ENCODE data around the gene LUC7L2. TPM values are rescaled to one million over a fixed set of nuclear protein-coding genes. Genes with fewer than 3 reads are reported as not detected.
"Not testable (repeated sequence)": the region's sequence is repeated elsewhere in the genome, so short reads cannot be mapped to it uniquely, and the experiment has no call there.

The LUC7L2 gene
- total RNA-seq, 2 donors from 2014 or later: 74.9 to 77.5 TPM

DNA sequence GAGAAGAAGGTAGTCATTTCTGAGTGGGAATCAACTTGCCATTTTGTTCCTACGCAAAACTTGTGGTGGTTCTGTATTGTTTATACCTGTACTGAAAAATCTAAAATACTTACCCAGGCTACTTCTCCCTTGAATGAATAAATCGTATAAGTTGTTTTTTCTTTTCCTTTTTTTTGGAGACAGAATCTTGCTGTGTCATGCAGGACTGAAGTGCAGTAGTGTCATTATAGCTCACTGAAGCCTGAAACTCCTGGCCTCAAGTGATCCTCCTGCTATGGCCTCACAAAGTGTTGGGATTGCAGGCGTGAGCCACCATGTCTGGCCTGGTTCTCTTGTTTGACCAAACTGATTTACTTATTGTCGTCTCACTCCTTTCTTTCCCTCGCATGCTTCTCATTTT is 27.9 kb downstream of the LUC7L2 start:
- no peak for DNase-seq (ENCODE audit: low spot score)
- intact Hi-C loops (cut with DNase I): no loop called here

DNA sequence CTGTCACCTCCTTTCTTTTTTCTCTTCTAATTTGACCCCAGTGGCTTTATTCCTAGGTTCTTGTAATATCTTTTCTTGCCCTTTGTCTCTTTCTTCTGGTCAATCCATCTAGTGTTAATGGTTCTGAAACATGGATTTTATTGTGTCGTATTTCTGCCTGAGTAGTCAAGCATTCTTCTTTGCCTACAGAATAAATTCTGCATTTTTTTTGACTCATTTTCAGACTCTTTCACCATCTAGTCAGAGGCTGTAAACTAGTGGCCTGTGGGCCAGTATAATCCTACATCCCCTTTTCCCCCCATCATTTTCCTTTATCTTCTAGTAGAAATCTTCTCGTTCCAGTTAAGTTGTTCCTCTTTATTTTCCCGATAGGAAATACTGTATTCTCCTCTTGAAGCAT is 29.4 kb downstream of the LUC7L2 start:
- no peak for DNase-seq (ENCODE audit: low spot score)
- intact Hi-C loops (cut with DNase I): no loop called here

DNA sequence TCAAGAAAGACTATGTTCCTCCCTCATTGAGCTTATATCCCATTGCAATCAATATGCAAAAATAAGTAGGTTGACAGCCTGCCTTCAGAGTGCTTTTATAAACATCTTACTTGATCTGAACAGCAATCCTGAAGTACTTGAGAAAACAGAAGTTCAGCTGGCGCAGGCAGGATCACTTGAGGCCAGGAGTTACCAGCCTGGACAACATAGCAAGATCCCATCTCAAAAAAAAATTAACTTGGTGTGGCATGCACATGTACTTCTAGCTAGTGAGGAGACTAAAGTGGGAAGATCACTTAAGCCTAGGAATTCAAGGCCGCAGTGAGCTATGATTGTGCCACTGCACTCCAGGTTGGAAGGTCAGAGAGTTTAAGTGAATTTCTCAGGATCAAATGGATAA is 30.1 kb downstream of the LUC7L2 start:
- intact Hi-C loops (cut with DNase I): no loop called here
- no peak for DNase-seq (ENCODE audit: low spot score)

DNA sequence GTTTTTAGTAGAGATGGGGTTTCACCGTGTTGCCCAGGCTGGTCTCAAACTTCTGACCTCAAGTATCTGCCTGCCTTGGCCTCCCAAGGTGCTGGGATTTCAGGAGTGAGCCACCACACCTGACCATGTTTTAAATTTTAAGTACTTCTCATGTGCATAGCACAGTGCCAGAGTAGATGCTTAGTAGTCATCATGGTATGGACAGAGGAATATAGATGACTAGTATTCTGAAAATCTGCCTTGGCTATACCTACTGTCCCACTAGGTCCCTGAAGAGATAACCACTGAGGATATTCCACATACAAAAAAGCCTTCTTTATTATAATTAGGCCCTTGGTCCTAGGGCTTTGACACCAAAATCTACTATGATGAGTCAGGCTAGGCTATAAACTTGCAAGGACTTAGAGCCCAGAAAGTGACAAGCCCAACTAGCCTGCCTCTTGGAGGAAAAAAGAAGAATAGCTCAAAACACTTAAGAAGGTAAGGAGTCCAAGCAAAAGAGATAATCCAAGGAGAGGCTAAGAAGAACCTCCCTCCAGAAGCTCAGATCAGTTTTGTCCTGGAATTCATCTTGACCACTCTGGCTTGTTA is 34.0 kb downstream of the LUC7L2 start:
- intact Hi-C loops (cut with DNase I): no loop called here
- DNase-seq (ENCODE audit: low spot score): no peak

DNA sequence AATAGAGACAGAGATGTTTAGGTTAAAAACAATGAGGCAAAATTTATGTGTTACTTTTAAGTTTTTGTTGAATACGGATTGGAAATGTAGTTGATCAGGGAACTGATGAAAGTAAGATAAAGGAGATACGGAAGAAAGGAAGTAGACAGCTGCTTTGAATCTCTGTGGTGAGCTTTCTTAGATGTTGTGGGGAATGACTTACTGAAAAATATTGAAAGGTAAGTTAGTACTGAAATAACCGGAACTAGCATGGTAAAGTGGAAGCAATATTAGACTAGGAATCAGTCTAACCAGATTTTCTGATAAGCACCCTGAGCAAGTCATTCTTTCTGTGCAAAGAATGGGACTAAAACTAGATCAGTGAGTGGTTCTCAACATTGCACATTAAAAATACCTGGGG is 34.8 kb downstream of the LUC7L2 start:
- DNase-seq (ENCODE audit: low spot score): no peak
- intact Hi-C loops (cut with DNase I): no loop called here

DNA sequence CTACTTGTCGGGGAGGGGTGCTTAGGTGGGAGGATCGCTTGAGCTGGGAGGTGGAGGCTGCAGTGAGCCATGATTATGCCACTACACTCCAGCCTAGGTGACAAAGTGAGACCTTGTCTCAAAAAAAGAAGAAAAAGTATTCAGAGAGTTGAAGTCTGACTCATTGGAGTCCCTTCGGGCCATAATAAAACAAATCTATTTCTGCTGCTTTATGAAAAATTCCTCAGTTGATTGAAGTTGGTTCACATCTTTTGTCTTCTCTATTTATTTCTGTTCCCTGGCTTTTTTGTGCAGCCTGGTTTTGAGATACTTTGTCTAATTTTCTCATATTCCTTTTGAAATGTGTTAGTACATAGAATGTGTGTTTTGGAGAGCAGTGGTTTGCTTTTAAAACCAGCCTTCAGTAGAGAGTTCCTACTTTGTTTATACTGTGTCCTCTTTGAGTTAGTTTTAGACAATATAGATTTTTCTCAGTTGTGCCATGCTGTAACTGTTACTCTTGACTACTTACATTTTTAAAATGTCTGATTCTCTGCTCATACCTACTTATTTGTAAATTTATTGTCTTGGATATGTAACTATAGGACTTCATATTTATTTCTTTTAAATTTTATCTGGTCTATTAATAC is 36.7 kb downstream of the LUC7L2 start:
- no peak for DNase-seq (ENCODE audit: low spot score)
- intact Hi-C loops (cut with DNase I): no loop called here

DNA sequence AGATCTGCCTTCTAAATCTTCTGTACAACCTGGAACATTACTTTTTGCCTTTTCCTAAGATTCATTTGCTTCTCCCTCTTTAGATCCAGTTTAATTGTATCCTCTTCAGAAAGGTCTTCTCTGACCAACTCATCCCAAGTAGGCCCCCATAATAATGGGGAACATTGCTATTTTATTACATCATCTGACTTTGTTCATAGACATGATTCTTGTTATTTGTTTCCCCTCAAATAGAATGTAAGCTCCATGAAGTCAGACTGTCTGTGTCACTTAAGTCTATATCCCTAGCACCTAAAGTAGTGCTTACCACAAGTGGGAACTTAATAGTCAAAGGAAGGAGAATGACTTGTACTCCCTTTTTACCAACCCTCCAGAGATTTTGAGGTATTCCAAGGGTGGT is 37.5 kb downstream of the LUC7L2 start:
- no peak for DNase-seq (ENCODE audit: low spot score)
- intact Hi-C loops (cut with DNase I): no loop called here

DNA sequence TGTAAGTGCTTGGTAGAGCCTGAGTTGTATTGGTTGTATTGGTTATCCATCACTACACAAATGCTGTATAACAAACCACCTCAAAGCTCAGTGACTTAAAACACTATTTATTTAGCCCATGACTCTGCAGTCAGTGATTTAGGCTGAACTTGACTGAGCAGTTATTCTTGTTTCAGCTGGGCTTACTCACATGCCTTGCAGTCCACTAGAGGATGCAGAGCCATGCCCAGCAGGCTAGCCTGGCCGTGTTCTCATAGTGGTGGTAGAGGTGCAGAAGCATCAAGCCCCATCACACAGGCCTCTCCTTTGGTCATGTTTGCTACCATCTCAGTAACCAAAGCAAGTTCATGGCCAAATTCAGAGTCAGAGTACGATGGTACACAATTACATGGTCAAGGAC is 43.9 kb downstream of the LUC7L2 start:
- no peak for DNase-seq (ENCODE audit: low spot score)
- intact Hi-C loops (cut with DNase I): no loop called here

DNA sequence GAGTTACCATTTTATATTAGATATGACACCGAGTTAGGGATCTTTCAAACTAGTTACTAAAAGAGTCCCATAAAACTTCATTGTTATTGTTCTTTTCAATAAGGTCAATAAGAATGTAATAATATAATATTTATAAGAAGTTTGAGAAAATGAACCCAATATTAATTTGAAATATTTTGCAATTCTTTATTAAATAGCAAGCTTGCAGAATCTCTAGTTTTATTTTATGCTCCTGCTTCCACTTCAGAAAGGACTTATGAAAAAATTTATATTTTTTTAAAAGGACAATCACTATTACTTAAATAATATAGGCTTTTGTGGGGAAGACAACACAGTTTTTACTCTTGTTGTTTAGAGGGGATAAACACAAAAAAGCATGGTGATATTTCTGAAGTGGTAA is 47.9 kb downstream of the LUC7L2 start:
- no peak for DNase-seq (ENCODE audit: low spot score)
- intact Hi-C loops (cut with DNase I): no loop called here

DNA sequence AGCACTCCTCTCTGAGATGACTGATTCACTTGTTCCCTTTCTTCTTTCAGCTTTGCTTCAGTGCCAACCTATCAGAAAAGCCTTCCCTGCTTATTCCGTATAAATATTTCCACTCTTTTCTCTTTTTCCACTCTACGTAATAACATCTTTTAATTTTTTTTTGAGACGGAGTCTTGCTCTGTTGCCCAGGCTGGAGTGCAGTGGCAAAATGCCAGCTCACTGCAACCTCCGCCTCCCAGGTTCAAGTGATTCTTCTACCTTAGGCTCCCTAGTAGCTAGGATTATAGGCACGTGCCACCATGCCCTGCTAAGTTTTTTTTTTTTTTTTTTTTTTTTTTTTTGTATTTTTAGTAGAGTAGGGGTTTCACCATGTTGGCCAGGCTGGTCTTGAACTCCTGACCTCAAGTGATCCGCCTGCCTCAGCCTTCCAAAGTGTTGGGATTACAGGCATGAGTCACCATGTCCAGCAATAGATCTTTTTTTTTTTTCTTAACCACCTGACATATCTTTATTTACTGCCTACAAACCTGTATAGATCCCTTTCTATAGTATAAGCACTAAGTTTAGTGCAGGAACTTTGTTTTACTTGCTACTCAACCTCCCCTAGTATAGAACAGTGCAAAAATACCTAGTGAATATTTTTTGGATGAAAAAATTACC is 55.2 kb downstream of the LUC7L2 start:
- intact Hi-C loops (cut with DNase I); DNase-seq (ENCODE audit: low spot score): not testable (repeated sequence)

DNA sequence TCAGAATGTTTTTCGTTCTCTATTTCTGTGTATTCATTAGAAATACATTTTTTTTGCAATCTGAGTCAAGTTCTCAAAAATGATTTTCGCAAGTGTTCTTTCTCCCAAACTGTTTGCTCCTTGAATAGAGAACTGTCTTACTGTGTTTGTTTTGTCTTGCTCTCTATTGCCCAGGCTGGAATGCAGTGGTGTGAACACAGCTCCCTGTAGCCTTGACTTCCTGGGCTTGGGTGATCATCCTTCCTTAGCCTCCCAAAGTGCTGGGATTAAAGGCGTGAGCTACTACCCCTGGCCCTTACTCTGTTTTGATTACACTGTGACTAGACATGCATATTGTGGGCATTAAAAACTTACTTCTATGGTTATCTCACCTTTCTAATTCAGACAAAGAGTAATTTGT is 56.7 kb downstream of the LUC7L2 start:
- DNase-seq (ENCODE audit: low spot score): no peak
- intact Hi-C loops (cut with DNase I): no loop called here

DNA sequence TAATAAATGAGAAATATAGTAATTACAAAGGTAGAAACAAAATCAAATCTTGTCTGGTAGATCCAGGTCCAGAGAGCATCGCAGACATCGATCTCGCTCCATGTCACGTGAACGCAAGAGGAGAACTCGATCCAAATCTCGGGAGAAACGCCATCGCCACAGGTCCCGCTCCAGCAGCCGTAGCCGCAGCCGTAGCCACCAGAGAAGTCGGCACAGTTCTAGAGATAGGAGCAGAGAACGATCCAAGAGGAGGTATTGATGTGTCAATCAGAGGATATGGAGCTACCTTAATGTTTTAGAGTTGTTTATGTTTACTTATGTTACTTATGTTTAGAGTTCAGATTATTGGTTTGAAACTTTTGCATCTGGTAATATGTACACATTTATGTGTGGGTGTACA is 57.8 kb downstream of the LUC7L2 start:
- intact Hi-C loops (cut with DNase I): no loop called here

DNA sequence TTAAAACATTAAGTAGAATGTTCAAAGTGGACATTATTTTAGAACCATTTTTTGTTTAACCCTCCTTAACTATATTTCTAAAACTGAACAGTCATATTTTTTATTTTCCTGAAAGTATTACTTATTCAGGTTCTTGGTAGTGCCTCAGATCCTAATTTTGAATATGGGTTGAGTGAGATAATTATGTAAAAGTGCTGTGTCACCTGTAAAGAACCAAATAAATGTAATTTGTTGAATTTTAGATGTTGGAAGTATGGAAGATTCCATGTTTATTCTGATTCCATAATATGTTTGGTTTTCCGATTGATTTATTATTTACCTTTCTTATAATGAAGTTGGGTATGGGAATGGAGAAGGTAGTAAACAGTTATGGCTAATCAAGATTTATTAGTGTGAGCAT is 61.4 kb downstream of the LUC7L2 start:
- DNase-seq (ENCODE audit: low spot score): no peak
- intact Hi-C loops (cut with DNase I): no loop called here

More for the DNA sequence above, 57.8 kb downstream of the LUC7L2 start:
- no peak for DNase-seq (ENCODE audit: low spot score)

DNA sequence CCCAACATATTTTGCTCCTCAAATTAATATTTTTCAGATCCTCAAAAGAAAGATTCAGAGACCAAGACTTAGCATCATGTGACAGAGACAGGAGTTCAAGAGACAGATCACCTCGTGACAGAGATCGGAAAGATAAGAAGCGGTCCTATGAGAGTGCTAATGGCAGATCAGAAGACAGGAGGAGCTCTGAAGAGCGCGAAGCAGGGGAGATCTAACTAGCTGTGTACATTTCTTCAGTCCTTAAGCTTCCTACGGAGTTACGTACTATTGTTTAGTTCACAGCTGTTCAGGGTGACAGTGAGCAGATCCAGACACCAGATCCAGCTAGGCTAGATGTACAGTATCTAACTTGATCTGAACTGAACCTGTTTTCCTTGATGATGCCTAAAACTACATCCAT is 62.4 kb downstream of the LUC7L2 start:
- intact Hi-C loops (cut with DNase I): no loop called here
- no peak for DNase-seq (ENCODE audit: low spot score)

DNA sequence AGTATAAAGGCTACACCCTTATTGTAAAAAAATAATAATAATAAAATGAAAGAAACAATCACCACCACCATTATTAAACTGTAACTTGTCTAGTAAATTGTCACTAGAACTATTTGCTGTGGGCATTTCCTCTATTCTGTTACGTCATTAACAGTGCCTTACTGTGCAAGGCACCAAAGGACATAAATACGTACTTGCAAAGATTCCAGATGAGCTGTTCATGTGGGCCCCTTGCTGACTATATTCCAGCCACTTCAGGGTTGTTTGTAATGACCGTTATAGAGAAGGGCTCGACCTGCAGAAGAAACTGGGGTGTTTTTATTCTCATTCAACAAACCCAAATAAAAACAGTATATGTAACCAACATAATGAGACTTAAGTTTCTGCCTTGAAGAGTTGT is 63.4 kb downstream of the LUC7L2 start:
- intact Hi-C loops (cut with DNase I): no loop called here
- no peak for DNase-seq (ENCODE audit: low spot score)

DNA sequence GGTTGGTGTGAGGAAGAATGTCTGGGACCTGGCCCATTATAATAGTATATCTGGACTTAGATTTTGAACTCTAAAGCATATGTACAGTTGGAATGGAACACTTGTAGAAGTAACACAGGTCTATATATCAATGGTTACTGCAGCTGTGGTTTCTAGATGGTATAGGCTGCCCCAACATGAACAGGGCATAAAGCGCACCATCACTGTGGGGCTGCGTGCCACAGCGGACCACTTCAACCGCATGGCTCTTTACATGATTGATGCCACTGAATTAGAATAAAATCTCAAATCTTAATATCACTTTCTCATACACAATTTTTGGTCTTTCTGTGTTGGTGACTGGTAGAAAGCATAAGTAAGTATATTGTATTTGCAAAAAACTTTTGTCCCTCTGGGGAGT is 64.3 kb downstream of the LUC7L2 start:
- intact Hi-C loops (cut with DNase I): no loop called here
- DNase-seq (ENCODE audit: low spot score): no peak

DNA sequence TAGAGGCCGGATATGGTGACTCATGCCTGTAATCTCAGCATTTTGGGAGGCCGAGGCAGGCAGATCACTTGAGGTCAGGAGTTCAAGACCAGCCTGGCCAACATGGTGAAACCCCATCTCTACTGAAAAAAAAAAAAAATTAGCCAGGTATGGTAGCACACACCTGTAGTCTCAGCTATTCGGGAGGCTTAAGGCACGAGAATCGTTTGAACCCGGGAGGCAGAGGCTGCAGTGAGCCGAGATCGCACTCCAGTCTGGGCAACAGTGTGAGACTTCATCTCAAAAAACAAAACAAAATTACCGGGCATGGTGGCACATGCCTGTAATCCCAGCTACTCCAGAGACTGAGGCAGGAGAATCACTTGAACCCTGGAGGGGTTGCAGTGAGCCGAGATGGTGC is 66.0 kb downstream of the LUC7L2 start:
- intact Hi-C loops (cut with DNase I); DNase-seq (ENCODE audit: low spot score): not testable (repeated sequence)

DNA sequence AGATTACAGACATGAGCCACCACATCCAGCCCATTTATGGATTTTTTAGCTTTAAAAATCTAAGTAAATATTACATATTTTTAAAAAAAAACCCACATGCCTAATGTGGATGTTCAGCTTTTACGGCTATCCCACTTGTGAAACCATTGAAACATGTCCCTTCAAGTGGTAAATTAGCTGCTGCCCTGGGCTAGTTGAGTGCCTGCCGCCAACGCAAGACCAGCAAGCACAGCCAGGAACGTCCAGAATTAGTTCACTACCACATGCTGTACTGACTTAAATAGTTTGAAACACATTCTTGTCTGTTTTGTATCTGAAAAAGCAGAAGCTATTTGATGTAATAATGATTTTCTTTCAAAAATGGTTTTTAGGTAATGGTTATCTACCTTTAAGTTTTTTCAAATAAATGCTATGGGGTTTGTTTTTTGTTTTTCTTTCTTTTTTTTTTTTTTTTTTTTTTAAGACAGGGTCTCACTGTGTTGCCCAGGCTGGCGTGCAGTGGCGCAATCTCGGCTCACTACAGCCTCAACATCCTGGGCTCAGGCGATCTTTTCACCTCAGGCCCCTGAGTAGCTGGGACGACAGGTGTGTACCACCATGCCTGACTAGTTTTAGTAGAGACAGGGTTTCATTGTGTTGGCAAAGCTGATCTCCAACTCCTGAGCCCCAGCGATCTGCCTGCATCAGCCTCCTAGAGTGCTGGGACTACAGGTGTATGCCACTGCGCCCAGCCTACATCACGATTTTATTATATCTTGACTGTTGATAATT is 66.7 kb downstream of the LUC7L2 start:
- intact Hi-C loops (cut with DNase I): no loop called here
- no peak for DNase-seq (ENCODE audit: low spot score)

DNA sequence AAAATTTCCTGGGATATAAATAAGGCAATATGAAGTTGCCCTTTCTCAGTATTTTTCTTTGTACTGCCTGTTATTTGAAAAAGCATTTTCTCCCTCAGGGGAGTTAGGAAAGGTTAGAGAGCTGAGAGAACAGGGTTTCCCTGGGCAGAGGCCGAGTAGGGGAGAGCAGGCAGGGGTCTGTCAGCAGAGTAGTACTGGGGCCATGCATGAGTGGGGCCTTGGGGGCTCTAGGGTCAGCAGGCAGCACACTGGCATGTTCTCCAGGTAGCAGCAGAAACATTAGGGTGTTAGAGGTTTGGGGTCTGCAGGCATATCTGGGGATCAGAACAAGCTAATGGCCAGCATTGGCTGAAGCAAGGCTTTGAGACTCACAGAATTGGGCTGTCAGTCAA is 67.3 kb downstream of the LUC7L2 start:
- intact Hi-C loops (cut with DNase I): no loop called here
- no peak for DNase-seq (ENCODE audit: low spot score)

DNA sequence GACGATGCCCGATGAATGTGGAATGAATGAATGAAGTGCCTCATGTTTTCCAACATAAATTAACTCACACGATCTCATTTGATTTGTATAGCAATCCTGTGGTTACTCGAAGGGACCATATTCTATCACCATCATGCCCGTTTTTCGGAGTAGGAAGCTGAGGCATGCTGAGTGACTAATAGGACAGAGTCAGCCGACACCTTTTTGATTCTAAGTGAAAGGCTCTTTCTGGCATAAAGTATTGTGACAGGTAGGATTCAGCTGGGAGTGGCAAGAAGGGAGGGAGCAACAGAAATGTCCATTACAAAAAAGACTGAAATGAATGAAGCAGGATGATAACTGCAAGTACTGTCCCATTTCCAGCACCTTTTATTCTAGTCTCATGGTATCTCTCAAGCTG is 68.1 kb downstream of the LUC7L2 start:
- DNase-seq (ENCODE audit: low spot score): no peak
- intact Hi-C loops (cut with DNase I): no loop called here
